ENCODE results near the gene HAS3. TPM values are rescaled to one million over a fixed set of nuclear protein-coding genes. Genes with fewer than 3 reads are reported as not detected.

The HAS3 gene
- total RNA-seq, 1 experiment from 2014 or later, result 140 TPM

GRCh38 chr16:69141014-69141413 lies 35.6 kb downstream of the HAS3 start (continued):
- no peak for TF ChIP-seq REST (IDR thresholded peaks at IDR 0.05; ENCODE audit: low read depth)
- TF ChIP-seq CEBPB (IDR thresholded peaks at IDR 0.05; ENCODE audit: low read depth), result no peak
- TF ChIP-seq ELF1 (IDR thresholded peaks at IDR 0.05; ENCODE audit: borderline replicate concordance, low read depth), result no peak
- no peak for TF ChIP-seq CBX3 (IDR thresholded peaks at IDR 0.05; ENCODE audit: low read depth)

GRCh38 chr16:69141936-69142335 lies 36.5 kb downstream of the HAS3 start:
- ATAC-seq (no peak), DNase-seq (ENCODE audit: low read depth, low spot score) (no peak)
- Histone ChIP-seq H3K9me3 (ENCODE audit: control insufficient read depth in 1 of 2, insufficient read depth in 1 of 2, low read depth in 1 of 2, low read length in 2 of 2) (no peaks in the 10 kb centered on the region), H2AFZ (ENCODE audit: low read depth, low read length, poor library complexity, severe bottlenecking) (no peak overlapping the region), H3K4me1 (ENCODE audit: control insufficient read depth in 1 of 2, insufficient read depth in 2 of 2, low read length in 2 of 2) (no peaks in the 10 kb centered on the region), H4K20me1 (ENCODE audit: insufficient read depth) (peaks cover 15% of the 10 kb centered on the region; the same call in 1 of the 2 replicates), H3K36me3 (ENCODE audit: control insufficient read depth in 1 of 2, insufficient read depth in 2 of 2, low read length in 2 of 2) (peaks cover 56 to 80% of the 10 kb centered on the region in 2 experiments), H3K79me2 (ENCODE audit: insufficient read depth, low read length) (peaks cover 88% of the 10 kb centered on the region), H3K27me3 (ENCODE audit: insufficient read depth, low read length) (no peaks in the 10 kb centered on the region), H3K4me2 (ENCODE audit: low read length) (no peak overlapping the region), H3K27ac (ENCODE audit: low read depth, low read length) (no peak overlapping the region), H3K9me2 (ENCODE audit: insufficient read depth) (no peaks in the 10 kb centered on the region), H3K9ac (ENCODE audit: low read length) (no peak overlapping the region), H3K4me3 (replicated peaks in 1 of 2; ENCODE audit: low read depth in 1 of 2, low read length in 2 of 2) (no peak overlapping the region)
- ChIA-PET POLR2A (no interaction called here), CTCF (no interaction called here), RAD21 (ENCODE audit: low non-redundant PET in 1 of 2, low total read pairs in 2 of 2, uncharacterized antibody in 2 of 2, unreplicated experiment in 2 of 2) (no interaction called here)
- TF ChIP-seq ELF1 (IDR thresholded peaks at IDR 0.05; ENCODE audit: borderline replicate concordance, low read depth) (no peak), YY1 (IDR thresholded peaks at IDR 0.05; ENCODE audit: extremely low read depth, insufficient replicate concordance, low read depth, low read length) (no peak), EGR1 (IDR thresholded peaks at IDR 0.05; ENCODE audit: low read depth) (no peak), TCF7L2 (IDR thresholded peaks at IDR 0.05; ENCODE audit: borderline replicate concordance, extremely low read depth, insufficient read depth, insufficient read length) (no peak), FOSL1 (IDR thresholded peaks at IDR 0.05; ENCODE audit: low read depth) (no peak), CTCF (IDR thresholded peaks at IDR 0.05 in 2 of 3, conservative IDR thresholded peaks at IDR 0.05 in 1 of 3; ENCODE audit: borderline replicate concordance in 1 of 3, insufficient read depth in 1 of 3, low read depth in 2 of 3, low read length in 2 of 3) (no peak)
- BruUV-seq (replicated peaks), result no TSS peak
- intact Hi-C loops (cut with micrococcal nuclease), result no loop called here

Measured in HCT116 (cell line).